Transverse colon (tissue), 4 donors: ENCODE data around the gene TMEM25. TPM values are rescaled to one million over a fixed set of nuclear protein-coding genes. Genes with fewer than 3 reads are reported as not detected.
"Not testable (repeated sequence)": the region's sequence is repeated elsewhere in the genome, so short reads cannot be mapped to it uniquely, and the experiment has no call there.

Source experiments
- DNase-seq: peaks from one replicate; pipeline ENCODE4 v3.0.0-alpha.2; 2019
- H3K27ac ChIP-seq, 4 donors: fragments of 200-600 bp; sonication (generic); 2 replicates each; pipeline ENCODE4 v1.5.1; 2016 to 2018; ENCODE audit warnings: inconsistent platforms in 4 of 4
- H3K27me3 ChIP-seq: fragments of 200-600 bp; sonication (generic); 2 replicates; pipeline ENCODE4 v1.5.1; 2017; ENCODE audit warnings: inconsistent platforms
- H3K36me3 ChIP-seq, 4 donors: fragments of 200-600 bp; sonication (generic); 2 replicates each; pipeline ENCODE4 v1.5.1; 2017 to 2019; ENCODE audit warnings: inconsistent platforms in 4 of 4
- H3K4me1 ChIP-seq, 4 donors: fragments of 200-600 bp; sonication (generic); 2 replicates each; pipeline ENCODE4 v1.5.1; 2017 to 2020; ENCODE audit warnings: inconsistent platforms in 4 of 4
- H3K4me3 ChIP-seq, 4 donors: fragments of 200-600 bp; sonication (generic); 1 replicate in 1 of 4; 2 replicates in 3 of 4; pipeline versions ENCODE4 v1.5.1 to v1.6.1; 2017 to 2019; ENCODE audit warnings: inconsistent platforms in 4 of 4
- H3K9me3 ChIP-seq, 2 donors: fragments of 200-600 bp; sonication (generic); 2 replicates each; pipeline ENCODE4 v1.5.1; 2017 to 2019; ENCODE audit warnings: inconsistent platforms in 2 of 2
- CTCF ChIP-seq, 5 experiments: fragments of 200-600 bp in 3 of 5; fragments of 450-650 bp in 2 of 5; sonication (generic) in 3 of 5; IDR thresholded peaks; 1 replicate in 2 of 5; 2 replicates in 3 of 5; pipeline ENCODE4 v1.5.1; 2016 to 2017; ENCODE audit warnings: antibody characterized with exemption in 5 of 5, inconsistent platforms in 3 of 5, mild to moderate bottlenecking in 2 of 5, moderate library complexity in 1 of 5
- EP300 ChIP-seq: sonication (generic); formaldehyde crosslinking; IDR thresholded peaks from one replicate; pipeline ENCODE4 v1.6.1; 2017; ENCODE audit warnings: antibody characterized with exemption, low read depth
- POLR2A ChIP-seq: fragments of 450-650 bp; IDR thresholded peaks from one replicate; pipeline ENCODE4 v1.6.1; 2016; ENCODE audit warnings: antibody characterized with exemption, mild to moderate bottlenecking, moderate library complexity
- POLR2AphosphoS5 ChIP-seq, 3 donors: sonication (generic); formaldehyde crosslinking; IDR thresholded peaks; one replicate each; pipeline ENCODE4 v1.6.1; 2016; ENCODE audit warnings: antibody characterized with exemption in 3 of 3
- WGBS, 2 donors: methylation state at CpG; one replicate each; pipeline ENCODE4 v1.1.5; 2018; ENCODE audit warnings: low coverage in 1 of 2; 5-methylcytosine and 5-hydroxymethylcytosine counted together
- in situ Hi-C, 4 donors: fragments of 200-750 bp; cut with MboI; loops; one replicate each; pipeline versions ENCODE4 v1.15.0 to v1.15.1; 2017; ENCODE audit warnings: low sequenced_read_pairs in 3 of 4, low pct_ligation_motif_present in 1 of 4, low pct_unique_long_range_greater_than_20kb in 1 of 4
- intact Hi-C: fragments of 100-400 bp; cut with DNase I; formaldehyde crosslinking; loops from one replicate; pipeline ENCODE4 v1.15.1; 2023; ENCODE audit warnings: low total_unique reads
- total RNA-seq, 4 donors: library from RNA; depleted of rRNA; stranded (reverse); fragments of >200 nt; gene quantifications; one replicate each; pipeline ENCODE4 v1.1.0, GENCODE V29; 2016

TMEM25 gene
- total RNA-seq, 4 donors from 2014 or later = 1.5 to 37.0 (median 14.5) TPM

GRCh38 chr11:118571701-118572060 is 40.7 kb downstream of the TMEM25 start:
- intact Hi-C loops, H3K27me3 ChIP-seq, H3K36me3 ChIP-seq, H3K9me3 ChIP-seq, in situ Hi-C loops: not testable (repeated sequence)
- Histone ChIP-seq H3K27ac (peak overlapping the region; percentile 95 to 99 (median 99)), H3K4me3 (peak overlapping the region; percentile 81 to 99 (median 96)), H3K4me1 (peaks cover 11 to 43% (median 33%) of the 10 kb centered on the region in 4 donors)
- DNase-seq = peak; percentile 21
- 4 to 5% methylated on average over 14 to 15 of the region's 15 CpGs for WGBS, 2 donors
- peak in 1 of 5 experiments; percentile 13 for TF ChIP-seq CTCF (IDR thresholded peaks at IDR 0.05)

GRCh38 chr11:118572061-118572980 is 41.3 kb downstream of the TMEM25 start, which contains the start of gene ARCN1:
Gene ARCN1, plus strand, starts transcription at chr11:118572409. Its CDS starts 139 bp downstream, at chr11:118572548.
- TF ChIP-seq POLR2AphosphoS5 (IDR thresholded peaks at IDR 0.05) (peak; percentile 44 to 76 (median 69)), CTCF (IDR thresholded peaks at IDR 0.05) (peak in 1 of 5 experiments; percentile 6), POLR2A (peak; percentile 53), EP300 (no peak)
- Histone ChIP-seq H3K27ac (peak within 1 kb of the TSS; percentile 95 to 99 (median 99)), H3K9me3 (no peaks in the 10 kb centered on the region), H3K27me3 (no peaks in the 10 kb centered on the region), H3K4me3 (peak within 1 kb of the TSS; percentile 81 to 99 (median 96)), H3K36me3 (no peaks in the 10 kb centered on the region), H3K4me1 (peaks cover 11 to 49% (median 36%) of the 10 kb centered on the region in 4 donors)
- 0 to 1% methylated on average over 7 to 38 of the region's 55 CpGs for WGBS, 2 donors
- DNase-seq = peak; percentile 82
- intact Hi-C loops = no loop called here
- in situ Hi-C loops = no loop called here

GRCh38 chr11:118572981-118573550 is 42.1 kb downstream of the TMEM25 start:
- DNase-seq = no peak
- Histone ChIP-seq H3K27ac (peak overlapping the region; percentile 95 to 99 (median 99)), H3K4me1 (peaks cover 11 to 56% (median 36%) of the 10 kb centered on the region in 4 donors), H3K9me3 (no peaks in the 10 kb centered on the region), H3K4me3 (peak overlapping the region; percentile 81 to 99 (median 96)), H3K27me3 (no peaks in the 10 kb centered on the region), H3K36me3 (no peaks in the 10 kb centered on the region)
- in situ Hi-C loops = no loop called here
- WGBS, 2 donors = 3 to 5% methylated on average over 3 to 10 of the region's 10 CpGs
- TF ChIP-seq POLR2AphosphoS5 (IDR thresholded peaks at IDR 0.05) = peak in 1 of 3 donors; percentile 13
- TF ChIP-seq POLR2A = no peak
- TF ChIP-seq CTCF (IDR thresholded peaks at IDR 0.05) = no peak
- intact Hi-C loops = no loop called here

- WGBS, 2 donors = 87 to 100% methylated on average over 2 to 7 of the region's 7 CpGs
- peaks cover 11 to 67% (median 38%) of the 10 kb centered on the region in 4 donors for H3K4me1 ChIP-seq
- intact Hi-C loops (no loop called here), in situ Hi-C loops (no loop called here)
- H3K27ac ChIP-seq = no peak overlapping the region
- no peaks in the 10 kb centered on the region for H3K27me3 ChIP-seq
- no peak overlapping the region for H3K4me3 ChIP-seq
- no peaks in the 10 kb centered on the region for H3K9me3 ChIP-seq
- TF ChIP-seq POLR2AphosphoS5 (IDR thresholded peaks at IDR 0.05) = no peak
- TF ChIP-seq EP300 = no peak
- no peak for TF ChIP-seq CTCF (IDR thresholded peaks at IDR 0.05)
- no peak for TF ChIP-seq POLR2A
- no peaks in the 10 kb centered on the region for H3K36me3 ChIP-seq
- DNase-seq = no peak
Measured at GRCh38 chr11:118574636-118575035, 43.6 kb downstream of the TMEM25 start.

GRCh38 chr11:118577995-118578394 is 47.0 kb downstream of the TMEM25 start:
- peaks cover 6 to 59% (median 33%) of the 10 kb centered on the region in 4 donors for H3K4me1 ChIP-seq
- in situ Hi-C loops, H3K27me3 ChIP-seq, intact Hi-C loops, H3K4me3 ChIP-seq, H3K9me3 ChIP-seq, H3K27ac ChIP-seq, DNase-seq: not testable (repeated sequence)
- H3K36me3 ChIP-seq = peaks cover 0 to 19% (median 6%) of the 10 kb centered on the region in 4 donors
